HCT116 (cell line): ENCODE measurements around the gene GBGT1.

Experiments used
- ZNF274 ChIP-seq: fragments of 200-500 bp; sonication (Bioruptor generic); IDR thresholded peaks from 2 replicates; pipeline ENCODE4 v1.6.1; 2014; ENCODE audit warnings: mild to moderate bottlenecking, low read depth, low read length, inconsistent platforms
- TF ChIP-seq, protein P1 (sequence below), 3 experiments: fragments of 200-600 bp in 1 of 3; sonication (generic) in 1 of 3; IDR thresholded peaks in 2 of 3; conservative IDR thresholded peaks in 1 of 3; 2 replicates each; pipeline ENCODE4 v1.5.1; 2012 to 2017; ENCODE audit warnings: low read depth in 2 of 3, low read length in 2 of 3, antibody characterized with exemption in 1 of 3, borderline replicate concordance in 1 of 3, control low read depth in 1 of 3, mild to moderate bottlenecking in 1 of 3, mixed read lengths in 1 of 3, mixed run types in 1 of 3, moderate library complexity in 1 of 3; ENCODE audit not compliant: insufficient read depth in 1 of 3

DNA sequence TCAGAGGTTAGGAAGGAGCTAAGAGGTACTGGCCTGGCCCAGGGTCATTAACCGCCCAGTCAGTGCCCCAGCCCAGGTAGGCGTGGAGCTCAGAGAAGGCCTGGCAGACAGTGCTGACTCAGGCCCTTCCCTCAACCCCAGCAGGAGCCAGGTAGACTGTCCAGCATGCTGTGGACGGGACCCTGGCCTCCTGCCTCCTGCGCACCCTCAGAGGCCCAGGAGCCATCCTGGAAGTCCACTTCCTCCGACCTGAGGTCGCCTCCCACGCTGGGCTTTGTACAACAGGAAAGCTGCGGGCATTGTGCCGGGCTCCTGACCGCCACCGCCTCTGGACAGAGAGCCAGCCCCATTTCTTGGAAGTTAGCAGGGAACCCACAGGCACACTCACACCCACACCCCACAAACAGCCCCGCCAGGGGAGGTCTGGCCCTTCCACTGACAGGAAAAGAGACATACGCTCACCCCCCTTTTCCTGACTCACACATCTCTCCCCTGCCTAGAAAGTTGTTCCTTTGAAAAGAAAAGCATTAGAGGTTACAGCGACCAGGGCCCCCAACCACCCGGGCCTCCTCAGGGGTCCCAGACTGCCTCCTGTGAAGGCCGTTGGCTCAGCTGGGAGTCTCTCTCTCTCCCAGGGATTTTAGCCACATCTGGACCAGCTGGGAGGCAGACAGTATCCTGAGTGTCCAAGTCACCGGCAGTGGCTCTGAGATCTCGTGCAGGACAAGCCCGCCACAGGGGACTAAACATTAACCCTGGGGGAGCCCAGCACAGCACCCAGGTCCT lies 50.4 kb downstream of the GBGT1 start:
- TF ChIP-seq, protein P1, sequence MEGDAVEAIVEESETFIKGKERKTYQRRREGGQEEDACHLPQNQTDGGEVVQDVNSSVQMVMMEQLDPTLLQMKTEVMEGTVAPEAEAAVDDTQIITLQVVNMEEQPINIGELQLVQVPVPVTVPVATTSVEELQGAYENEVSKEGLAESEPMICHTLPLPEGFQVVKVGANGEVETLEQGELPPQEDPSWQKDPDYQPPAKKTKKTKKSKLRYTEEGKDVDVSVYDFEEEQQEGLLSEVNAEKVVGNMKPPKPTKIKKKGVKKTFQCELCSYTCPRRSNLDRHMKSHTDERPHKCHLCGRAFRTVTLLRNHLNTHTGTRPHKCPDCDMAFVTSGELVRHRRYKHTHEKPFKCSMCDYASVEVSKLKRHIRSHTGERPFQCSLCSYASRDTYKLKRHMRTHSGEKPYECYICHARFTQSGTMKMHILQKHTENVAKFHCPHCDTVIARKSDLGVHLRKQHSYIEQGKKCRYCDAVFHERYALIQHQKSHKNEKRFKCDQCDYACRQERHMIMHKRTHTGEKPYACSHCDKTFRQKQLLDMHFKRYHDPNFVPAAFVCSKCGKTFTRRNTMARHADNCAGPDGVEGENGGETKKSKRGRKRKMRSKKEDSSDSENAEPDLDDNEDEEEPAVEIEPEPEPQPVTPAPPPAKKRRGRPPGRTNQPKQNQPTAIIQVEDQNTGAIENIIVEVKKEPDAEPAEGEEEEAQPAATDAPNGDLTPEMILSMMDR (IDR thresholded peaks at IDR 0.05 in 2 of 3, conservative IDR thresholded peaks at IDR 0.05 in 1 of 3; ENCODE audit: borderline replicate concordance in 1 of 3, insufficient read depth in 1 of 3, low read depth in 2 of 3, low read length in 2 of 3), result no peak
- no peak for TF ChIP-seq ZNF274
